Stimulated activated CD4-positive, alpha-beta T cell treated with anti-CD3 and anti-CD28 coated beads, Interleukin-1b, Interleukin-23, amount 100 ng/mL, for 1 hour (primary cell): ENCODE measurements around the gene CDC42BPB.

Source experiments
- DNase-seq, 2 donors: peaks; one replicate each; pipeline ENCODE4 v3.0.0-alpha.2; 2020; ENCODE audit warnings: low read depth in 2 of 2

CDC42BPB gene

DNA sequence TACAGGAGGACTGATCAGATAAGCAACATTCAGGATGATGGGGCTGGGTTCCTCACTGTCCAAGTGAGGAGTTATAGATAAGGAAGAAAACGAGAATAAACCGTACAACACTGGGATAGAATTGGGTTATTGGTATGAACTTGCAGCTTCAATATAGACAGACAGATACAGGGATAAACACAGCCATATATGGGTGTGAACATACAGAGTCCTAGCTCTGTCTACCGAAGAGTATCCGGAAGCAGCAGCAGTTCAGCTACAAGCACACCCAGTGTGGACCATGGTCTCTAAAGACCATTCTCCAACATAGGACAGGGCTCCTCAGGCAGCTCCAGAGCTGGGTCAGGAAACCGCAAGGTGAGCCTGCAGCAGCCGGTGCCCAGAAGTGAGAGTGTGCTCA, 40.8 kb downstream of the CDC42BPB start:
- DNase-seq: no peak

DNA sequence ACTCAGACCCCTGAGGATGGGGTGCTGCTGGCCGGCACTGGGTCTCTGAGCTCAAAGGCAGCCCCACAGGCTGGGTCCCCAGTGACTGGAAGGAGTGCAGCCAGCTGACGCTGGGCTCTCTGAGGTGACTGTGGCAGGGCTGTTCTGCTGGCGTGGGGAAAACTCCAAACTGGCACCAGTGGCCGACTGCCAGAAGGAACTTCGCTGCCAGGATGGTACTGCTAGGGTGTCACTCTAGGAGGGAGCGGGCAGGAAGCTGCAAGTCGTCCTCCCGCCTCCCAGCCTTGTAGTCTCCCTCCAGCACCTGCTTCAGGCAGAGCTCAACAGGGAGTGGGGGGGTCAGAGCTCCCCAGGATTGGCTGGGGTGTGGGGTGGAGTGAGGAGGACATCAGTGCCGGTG, 41.3 kb downstream of the CDC42BPB start:
- no peak for DNase-seq

DNA sequence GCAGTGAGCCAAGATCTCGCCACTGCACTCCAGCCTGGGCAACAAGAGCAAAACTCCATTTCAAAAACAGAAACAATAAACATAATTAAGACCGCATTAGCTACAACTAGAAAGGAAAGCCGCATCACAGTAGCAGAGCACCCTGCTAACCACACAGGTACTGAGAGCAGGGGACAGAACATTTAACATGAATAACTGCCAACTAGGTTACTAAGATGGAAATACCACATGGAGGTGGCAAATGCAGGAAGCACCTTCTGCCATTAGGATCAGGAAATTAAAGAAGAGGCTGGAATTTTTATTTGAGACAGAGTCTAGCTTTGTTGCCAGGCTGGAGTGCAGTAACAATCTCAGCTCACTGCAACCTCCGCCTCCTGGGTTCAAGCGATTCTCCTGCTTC, 41.9 kb downstream of the CDC42BPB start:
- no peak for DNase-seq

DNA sequence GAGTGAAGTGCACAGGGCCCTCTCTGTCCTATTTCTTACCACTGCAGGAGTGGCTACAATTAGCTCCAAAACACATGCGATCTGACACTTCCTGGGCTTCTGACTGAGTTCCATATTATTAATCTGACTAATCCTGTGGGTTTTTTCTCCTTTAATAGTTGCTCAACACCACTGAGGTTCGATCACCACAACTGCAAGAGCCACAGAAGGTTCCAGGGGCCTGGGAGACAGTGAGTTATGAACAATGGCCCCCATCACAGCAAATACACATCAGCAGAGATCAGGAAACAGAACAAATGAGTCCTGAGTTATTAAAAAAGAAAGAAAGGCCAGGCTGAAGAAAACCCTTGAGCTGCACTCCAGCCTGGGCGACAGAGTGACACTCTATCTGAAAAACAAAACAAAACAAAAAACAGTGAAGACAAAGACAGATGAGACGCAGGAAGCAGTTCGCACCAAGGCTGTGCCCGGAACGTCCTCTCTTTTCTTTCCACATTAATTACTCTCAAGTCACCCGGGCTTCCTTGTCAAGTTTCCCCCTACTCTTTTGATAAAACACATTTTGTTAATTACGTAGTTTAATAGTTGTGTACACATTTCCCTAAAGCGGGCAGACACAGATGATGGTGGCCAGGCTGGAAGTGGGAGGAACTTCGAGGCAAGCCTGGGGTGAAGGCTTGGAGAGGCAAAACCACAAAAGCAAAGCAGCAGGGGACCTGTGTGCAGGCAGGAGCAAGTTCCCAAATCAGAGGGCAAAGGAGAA, 42.7 kb downstream of the CDC42BPB start:
- no peak for DNase-seq

DNA sequence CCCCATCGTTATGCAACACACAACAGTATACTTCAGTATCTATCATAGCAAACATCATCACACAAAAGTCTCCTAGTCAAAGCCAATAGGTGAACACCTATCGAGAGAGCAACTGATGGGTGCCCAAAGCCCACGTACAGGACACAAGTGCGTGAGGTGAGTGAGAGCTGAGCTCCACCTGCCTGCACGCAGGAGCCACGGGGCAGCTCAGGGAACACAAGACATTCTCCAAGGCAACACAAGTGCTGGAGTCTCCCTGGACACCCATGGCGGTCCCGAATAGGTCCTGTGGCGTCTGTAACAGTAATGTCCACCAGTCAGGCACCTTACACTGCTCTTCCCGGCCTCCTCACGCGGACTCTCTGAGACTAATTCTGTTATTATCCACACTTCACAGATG, 44.3 kb downstream of the CDC42BPB start:
- no peak for DNase-seq

DNA sequence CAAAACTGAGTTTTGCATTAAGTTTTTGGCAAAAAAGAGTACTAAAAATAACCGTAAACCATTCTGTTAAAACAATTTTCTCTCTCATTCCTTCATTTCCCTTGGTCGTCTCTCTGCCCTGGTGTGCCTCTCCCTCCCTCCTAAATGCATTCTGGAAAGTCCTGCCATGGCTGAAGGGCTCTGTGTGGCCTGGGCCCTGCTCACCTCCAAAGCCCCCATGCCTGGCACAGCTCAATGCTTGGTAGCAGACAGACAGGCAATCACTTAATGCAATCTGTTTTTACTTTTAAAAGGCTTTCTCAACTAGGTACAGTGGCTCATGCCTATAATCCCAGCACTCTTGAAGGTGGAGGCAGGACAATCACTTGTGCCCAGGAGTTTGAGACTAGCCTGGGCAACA, 47.8 kb downstream of the CDC42BPB start:
- no peak for DNase-seq

DNA sequence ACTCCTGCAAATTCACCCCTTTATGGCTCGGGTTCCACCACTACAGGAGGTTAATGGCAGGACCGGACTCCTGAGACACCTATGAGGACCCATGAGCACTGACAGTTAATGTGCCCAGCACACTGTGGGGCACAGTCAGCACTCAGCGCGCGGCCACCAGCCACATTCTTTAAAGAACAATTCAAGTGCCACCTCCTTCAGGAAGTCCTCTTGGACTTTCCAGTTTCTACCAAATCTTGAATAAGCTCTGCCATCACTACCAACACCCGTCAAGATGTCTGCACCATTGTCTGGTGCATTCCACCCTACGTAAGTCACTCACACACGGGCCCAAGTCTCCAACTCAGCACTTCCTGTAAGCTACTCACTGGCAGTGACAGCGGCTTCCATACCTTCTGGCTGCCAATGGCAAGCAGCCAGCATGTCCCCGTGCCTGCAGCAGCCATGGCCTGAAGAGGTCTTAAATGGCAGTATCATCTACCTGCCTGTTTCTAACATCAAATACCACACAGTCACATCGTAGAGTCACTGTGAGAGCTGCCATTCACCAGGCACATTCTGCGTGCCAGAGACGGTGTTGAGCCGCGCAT, 48.5 kb downstream of the CDC42BPB start:
- no peak for DNase-seq

DNA sequence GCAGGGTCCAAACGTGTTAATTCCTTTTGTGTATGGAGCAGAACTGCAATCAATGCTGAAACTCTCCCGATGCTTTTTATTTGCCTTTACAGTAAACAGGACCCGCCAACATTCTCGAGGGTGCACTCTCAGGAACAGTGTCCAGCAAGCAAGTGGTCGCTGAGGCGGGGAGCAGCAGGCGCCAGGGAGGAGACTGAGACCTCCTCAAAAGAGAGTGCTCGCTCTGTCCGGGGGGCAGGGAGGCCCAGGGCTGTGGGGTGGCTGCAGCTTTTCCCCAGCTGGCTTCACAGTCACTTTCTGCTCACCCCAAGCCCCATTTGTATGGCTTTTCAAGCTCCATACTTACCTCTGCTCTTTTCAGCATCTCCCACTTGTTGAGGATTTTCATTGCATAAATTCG, 49.2 kb downstream of the CDC42BPB start:
- DNase-seq: no peak

DNA sequence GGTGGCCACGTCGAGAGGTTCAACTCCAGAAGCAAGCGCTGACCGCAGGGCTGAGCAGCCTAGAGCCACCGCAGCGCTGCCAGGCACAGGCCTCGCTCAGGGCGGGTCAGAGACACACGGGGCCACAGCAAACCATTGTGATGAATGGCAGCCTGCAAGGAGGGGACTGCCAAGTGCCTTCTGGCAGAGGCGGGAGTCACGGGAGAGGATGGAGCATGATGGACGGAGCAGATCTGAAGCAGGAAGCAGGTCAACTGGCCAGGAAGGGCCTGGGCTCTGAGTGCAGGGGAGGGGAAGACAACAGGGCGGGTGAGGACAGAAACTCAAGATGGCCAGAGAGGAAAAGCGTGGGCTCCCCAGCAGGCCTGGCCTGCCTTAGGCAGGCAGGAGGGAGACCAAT, 49.8 kb downstream of the CDC42BPB start:
- no peak for DNase-seq

DNA sequence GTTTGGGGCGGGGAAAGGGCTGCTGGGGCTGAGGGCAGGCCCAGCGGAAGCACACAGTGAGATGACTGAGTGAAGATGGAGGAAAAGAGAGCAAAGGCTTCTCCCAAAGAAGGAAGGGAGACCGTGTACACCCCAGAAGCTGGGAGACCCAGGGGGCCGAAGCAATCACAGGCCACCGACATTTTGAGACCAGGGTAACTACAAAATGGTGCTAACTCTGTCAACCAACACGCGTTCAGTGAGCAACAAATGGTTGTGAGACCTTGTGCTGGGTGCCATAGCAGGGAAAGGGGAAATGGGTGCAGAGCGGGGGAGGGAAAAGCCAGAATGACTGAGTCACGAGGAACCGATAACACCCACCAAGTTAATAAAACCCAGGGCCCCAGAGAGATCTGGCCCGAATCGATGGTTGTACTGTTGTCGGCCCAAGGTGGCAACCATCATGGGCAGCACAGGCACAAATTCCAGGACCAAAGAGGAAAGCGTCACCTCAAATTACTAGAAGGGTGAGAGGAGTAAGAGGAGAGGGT, 50.3 kb downstream of the CDC42BPB start:
- DNase-seq: no peak

DNA sequence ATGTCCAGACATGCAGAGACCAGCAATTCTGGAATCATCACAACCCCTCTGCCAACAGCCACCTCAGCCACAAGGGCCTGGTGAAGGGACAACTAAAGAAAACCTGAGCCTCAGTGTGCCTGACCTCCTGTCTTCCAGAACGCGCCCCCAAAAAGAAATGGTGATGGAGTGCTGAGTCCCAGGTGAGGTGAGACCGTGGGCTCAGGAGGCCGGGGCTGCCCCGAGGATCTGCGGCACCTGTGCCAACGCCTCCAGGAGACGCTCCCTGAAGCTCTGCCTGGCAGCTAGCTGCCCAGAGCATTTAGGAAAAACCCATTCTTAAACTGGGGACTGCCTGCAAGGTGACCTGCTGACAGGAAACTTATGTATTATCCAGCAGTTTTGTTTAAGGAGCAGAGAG, 51.2 kb downstream of the CDC42BPB start:
- DNase-seq: no peak

DNA sequence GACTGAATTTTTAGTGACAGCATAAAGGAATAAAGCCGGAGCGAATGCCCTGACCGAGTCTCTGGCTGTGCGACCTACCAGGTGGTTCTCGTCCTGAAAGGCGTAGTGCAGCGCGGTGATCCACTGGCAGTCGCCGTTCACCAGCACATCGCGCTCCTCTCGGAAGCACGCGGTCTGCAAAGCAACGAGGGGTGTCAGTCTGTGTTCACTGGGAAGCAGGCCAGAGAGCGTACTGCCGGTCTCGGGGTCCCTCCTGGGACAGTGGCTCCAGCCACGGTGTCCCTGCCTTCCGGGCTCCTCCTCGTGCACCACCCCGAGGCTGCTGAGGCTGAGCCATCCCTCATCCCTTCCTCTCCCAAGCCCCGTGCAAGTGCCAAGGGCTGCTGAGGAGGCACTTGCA, 53.5 kb downstream of the CDC42BPB start:
- DNase-seq: no peak

DNA sequence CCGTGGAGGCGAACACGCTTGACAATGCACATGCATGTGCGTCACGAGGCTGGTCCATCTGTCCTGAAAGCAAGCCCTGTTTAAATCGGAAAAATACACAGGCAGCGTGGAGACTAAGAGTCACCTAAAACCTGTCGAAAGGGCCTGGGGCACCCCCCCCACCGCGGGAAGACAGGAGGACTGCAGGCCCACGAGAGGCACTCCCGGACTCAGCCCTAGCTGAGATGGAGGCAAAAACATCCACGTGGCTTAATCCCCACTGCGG, 54.1 kb downstream of the CDC42BPB start:
- no peak for DNase-seq

DNA sequence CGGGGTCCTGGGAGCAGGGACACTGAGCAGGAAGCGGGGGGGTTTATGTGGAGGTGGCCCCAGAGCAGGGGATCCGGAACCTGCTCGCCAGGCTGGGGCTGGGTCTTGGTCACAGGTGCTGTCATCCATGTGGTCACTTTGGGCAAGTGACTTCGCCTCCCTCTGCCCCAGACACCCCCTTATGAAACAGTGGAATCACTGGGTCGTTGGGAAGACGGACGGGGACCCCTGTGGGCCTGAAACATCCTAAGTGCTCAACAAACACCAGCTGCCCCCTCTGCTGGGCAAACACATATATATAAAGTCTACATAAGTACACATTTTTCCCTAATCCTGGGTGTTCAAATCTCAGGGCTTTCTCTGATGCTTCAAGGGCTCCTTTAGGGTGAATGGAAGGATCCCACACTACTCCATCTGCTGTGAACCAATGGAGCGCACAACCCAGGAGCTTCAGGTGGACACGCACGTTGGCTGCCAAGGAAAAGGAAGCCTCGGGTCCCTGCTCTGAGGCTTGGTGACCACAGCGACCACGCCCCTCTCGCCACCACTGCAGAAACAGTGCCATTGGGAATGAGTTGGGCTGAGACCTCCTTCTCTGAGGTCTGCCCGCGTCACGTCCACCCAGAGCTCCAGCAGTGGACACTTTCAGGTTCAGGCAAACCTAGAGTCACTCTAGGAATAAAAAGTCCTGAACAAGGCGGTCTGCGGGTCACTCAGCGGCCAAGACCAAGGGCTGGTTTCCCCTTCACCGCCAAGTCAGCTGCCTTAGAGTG, 54.6 kb downstream of the CDC42BPB start:
- no peak for DNase-seq

DNA sequence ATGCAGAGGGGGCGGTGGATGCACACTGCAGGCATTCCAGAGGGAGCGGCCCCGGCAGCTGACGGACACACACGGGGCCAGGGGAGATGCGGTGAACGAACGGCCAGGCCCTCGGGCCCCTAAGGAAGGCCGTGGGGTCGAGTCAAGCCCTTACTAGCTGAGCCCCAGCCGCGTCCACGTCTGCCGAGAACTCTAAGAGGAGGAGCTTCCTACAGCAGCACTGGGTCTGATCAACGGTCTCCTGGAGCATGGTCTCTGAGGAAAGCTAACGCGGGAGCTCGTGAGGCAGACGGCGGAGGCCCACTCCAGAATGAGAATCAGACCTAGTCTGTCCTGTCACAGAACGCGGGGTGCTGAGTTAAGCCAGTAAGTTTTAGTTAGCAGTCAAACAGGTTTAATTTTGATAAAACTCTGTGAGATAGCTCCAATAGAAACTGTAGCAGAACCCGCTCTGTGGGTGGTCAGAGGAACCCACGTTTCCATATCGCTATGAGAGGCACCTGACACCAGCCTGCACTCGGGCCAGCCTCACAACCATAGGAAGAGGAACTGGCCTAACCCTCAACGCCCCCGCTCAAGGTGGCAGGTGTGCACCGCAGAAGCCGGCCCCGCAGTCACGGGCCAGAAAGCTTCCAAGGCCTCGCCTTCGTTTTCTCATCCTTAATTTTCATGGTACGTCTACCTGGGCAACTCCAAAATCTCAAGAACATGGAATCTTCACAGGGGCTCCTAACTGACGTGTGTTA, 55.5 kb downstream of the CDC42BPB start:
- no peak for DNase-seq

DNA sequence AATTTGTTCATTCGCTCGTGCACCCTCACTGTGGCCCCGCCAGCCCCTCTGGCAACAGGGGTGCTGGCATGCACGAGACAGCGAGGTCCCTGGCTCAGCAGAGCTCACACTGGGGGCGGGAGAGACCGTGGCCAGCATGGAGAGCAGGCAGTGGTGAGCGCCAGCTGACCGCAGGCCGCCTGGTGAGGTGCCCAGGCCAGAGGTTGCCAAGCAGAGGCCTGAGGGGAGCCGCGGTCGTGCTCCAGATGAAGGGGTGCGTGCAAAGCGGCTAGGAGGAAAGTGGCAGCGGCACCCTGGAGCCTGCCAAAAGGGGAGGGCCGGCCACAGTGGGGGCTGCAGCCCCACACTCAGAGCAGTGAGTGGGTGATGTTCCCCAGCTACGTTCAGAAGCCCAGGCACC, 56.1 kb downstream of the CDC42BPB start:
- no peak for DNase-seq

DNA sequence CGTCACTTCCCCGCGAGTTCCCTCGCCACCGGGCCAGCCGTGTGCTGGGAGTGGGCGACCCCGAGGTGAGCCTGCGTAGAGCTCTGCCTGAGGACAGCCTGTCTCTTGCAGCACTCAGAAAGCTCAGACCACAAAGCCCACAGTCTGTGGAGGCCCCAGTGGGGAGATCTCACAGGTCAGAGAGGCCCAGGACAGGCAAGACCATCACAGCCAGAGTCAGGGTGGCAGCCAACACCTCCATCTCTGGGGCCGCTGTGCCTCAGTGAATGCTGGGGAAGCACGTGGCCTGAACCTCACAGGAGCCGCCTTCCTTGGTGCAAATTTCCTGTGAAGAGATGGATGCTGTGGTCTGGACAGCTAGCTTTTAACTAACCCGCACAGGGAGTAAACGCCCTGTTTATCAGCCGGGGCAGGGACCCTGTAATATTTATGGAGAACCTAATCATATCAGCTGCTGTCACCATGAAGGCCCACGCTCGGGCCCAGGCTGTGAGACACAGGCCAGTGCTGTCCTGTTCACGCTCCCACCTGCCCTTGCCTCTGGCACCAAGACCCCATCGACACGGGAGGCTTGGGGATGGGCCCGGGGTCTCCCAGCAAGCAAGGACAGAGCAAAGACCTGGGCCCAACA, 56.9 kb downstream of the CDC42BPB start:
- no peak for DNase-seq

DNA sequence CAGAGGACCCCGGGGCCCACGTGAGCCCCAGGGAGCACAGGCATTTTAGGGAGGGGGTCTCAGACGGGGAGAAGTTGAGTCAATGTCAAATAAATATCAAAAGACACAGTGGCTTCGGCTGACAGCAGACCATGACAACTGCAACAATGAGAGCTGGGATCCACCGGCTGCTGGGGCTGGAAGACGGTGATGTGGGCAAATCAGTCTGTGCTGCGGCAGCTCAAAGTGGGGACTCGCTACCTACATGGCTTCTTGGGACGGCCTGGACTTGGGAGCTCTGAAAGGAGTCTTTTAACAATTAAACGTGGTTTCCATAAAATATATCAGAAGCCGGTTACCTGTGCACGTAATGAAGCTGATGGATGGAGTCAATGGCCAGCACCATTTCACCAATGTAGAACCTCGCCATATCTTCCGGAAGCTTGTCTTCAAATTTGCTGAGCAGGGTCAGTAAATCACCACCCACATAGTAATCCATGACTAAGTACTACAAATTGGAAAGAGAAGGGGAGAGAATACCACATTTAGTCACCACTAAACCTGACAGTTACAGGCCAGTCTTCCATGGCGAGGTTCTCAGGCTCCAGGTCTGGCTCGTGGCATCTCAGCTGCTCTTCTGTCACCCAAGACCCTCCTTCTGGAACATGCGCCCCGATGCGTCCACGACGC, 58.0 kb downstream of the CDC42BPB start:
- DNase-seq: no peak

DNA sequence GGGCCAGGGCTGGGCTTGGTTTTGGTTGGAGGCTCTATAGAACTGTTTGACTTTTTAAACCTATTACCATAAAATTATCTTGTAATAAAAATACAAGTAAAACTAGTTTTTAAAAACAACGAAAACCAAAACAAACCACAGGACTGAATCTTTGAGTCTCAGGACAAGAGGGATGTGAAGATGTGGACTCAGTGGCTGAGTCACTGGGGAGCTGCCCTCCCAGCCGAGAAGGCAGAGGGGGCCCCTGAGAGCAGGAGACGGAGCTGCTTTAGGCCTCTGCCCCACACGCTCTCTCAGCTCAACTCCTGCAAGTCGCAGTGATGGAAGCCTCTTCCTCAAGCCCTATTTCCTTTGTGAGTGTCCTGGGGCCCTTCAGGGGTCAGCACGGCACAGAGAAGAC, 59.0 kb downstream of the CDC42BPB start:
- no peak for DNase-seq

DNA sequence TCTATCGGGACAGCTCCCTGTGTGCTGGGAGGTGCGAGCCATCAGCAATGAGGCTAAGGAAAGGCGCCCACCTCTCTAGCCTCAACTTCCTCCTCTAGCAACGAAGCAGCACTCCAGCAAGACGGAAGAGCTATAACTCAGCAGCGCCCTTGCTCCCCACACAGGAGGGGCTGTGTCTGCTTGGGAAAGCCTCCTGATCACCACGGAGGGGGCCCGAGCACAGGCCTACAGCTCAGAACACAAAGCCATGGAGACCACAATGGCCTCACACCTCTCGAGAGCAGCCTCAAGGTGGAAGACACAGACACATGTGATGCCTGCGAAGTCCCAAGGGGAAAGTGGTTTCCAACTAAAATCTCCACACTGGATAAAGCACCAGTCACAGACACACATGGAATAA, 60.4 kb downstream of the CDC42BPB start:
- DNase-seq: no peak

DNA sequence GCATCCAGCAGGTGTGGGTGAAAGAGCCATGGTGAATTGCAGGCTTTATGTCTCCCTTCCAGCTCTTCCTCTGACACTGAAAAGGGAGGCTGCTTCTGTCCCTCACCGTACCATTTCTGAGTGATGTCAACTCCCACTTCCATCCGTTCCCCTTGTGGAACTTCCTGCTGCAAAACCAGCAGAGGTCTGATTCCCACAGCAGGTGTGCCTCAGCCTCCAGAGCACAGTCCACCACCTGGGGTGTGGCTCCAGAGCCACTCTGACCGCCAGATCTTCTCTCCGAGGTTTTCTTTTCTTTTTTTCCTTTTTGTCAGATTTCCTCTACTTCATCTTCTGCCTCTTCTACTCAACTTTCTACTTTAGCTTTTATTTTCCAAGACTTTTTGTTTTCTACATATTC, 62.7 kb downstream of the CDC42BPB start:
- DNase-seq: no peak
